Measurements from ENCODE around the gene CYP26C1. TPM values are rescaled to one million over a fixed set of nuclear protein-coding genes. Genes with fewer than 3 reads are reported as not detected.

The CYP26C1 gene
- total and polyA plus RNA-seq, 9 of the 15 experiments (the other 6 are each of a cell fraction or from before 2014, with no cell fraction given), result 0.07 to 0.09 (median 0.07) TPM; not detected in 6

GRCh38 chr10:93077860-93078337 lies 17.3 kb downstream of the CYP26C1 start (continued):
- TF ChIP-seq ZNF639 (CRISPR knock-in tag; conservative IDR thresholded peaks at IDR 0.05 in 1 of 2, IDR thresholded peaks at IDR 0.05 in 1 of 2), result peak in 1 of 2 experiments; percentile 77; a peak in 2 of 4 replicates
- TF ChIP-seq CC2D1A (IDR thresholded peaks at IDR 0.05), result peak; percentile 66; the same call in 1 of the 2 replicates
- peak in 1 of 2 experiments; percentile 50; a peak in 1 of 4 replicates for TF ChIP-seq MNT (conservative IDR thresholded peaks at IDR 0.05)
- peak; percentile 76 for TF ChIP-seq FOSL1 (tag; conservative IDR thresholded peaks at IDR 0.05)
- TF ChIP-seq ATF2 (CRISPR knock-in tag; IDR thresholded peaks at IDR 0.05), result no peak
- peak; percentile 21; the same call in 1 of the 2 replicates for TF ChIP-seq ZFX (CRISPR knock-in tag; IDR thresholded peaks at IDR 0.05)
- TF ChIP-seq STAT5A (IDR thresholded peaks at IDR 0.05; ENCODE audit: borderline replicate concordance, low read length), result peak; percentile 79
- peak; percentile 76 for TF ChIP-seq HDAC3 (IDR thresholded peaks at IDR 0.05; ENCODE audit: borderline replicate concordance, partially characterized antibody)
- TF ChIP-seq NCOA4 (IDR thresholded peaks at IDR 0.05; ENCODE audit: partially characterized antibody), result no peak

Data from K562 (cell line).